IgD-negative memory B cell (primary cell): Measurements from ENCODE around the gene GPR35. TPM values are rescaled to one million over a fixed set of nuclear protein-coding genes. Genes with fewer than 3 reads are reported as not detected.

ENCODE experiments used
- H3K27ac Mint-ChIP-seq, 3 donors: one replicate each; pipeline ENCODE4 v1.8.0; 2020 to 2022; ENCODE audit warnings: mild to moderate bottlenecking in 3 of 3, mixed read lengths in 3 of 3, moderate library complexity in 1 of 3
- H3K27me3 Mint-ChIP-seq: one replicate; pipeline ENCODE4 v1.8.0; 2021; ENCODE audit warnings: mixed read lengths
- H3K36me3 Mint-ChIP-seq: one replicate; pipeline ENCODE4 v1.8.0; 2020; ENCODE audit warnings: mild to moderate bottlenecking, mixed read lengths
- H3K4me1 Mint-ChIP-seq, 3 donors: one replicate each; pipeline ENCODE4 v1.8.0; 2020 to 2022; ENCODE audit warnings: mixed read lengths in 3 of 3, mild to moderate bottlenecking in 1 of 3
- H3K4me3 Mint-ChIP-seq, 4 donors: one replicate each; pipeline ENCODE4 v1.8.0; 2020 to 2022; ENCODE audit warnings: mild to moderate bottlenecking in 4 of 4, mixed read lengths in 4 of 4, moderate library complexity in 3 of 4
- H3K9me3 Mint-ChIP-seq, 3 donors: one replicate each; pipeline ENCODE4 v1.8.0; 2020 to 2021; ENCODE audit warnings: mixed read lengths in 3 of 3, mild to moderate bottlenecking in 1 of 3
- polyA plus RNA-seq: library from polyadenylated mRNA; unstranded; fragments of 300-500 nt; fragmentation: Illumina TruSeq; gene quantifications from one replicate; pipeline ENCODE4 v1.2.3, GENCODE V29; 2021

The GPR35 gene
- polyA plus RNA-seq, 1 donor from 2014 or later, result not detected

DNA sequence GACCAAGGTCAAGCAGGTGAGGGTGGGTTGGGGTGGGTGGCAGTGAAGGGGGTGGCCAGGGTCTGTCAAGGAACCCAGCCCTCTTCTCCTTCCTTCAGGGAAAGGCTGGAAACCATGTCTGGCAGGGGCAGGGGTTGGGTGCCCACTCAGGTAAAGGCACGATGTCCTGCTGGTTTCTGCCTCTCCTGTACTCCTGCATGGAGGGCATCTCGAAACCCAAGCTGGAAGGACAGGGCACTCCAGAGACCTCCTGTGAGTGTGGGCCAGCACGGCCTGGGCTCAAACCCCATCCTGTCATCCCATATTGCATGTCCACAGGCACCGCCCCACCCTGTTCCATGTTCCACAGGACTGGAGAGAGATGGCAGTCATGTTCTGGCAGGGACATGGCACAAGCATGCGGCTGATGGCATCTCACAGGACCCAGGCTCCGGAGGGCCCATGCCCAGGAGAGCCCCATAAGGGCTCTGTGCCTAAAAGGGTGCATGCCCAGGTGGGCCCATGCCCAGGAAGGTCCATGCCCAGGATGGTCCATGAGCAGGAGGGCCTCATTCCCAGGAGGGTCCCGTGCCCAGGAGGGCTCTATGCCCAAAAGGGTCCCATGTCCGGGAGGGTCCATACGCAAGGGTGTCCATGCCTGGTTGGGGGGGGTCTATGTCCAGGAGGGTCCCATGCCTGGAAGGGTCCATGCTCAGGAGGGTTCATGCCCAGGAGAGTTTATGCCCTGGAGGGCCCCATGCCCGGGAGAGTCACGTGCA is 6.4 kb downstream of the GPR35 start:
- peaks cover 7% of the 10 kb centered on the region for H3K36me3 Mint-ChIP-seq
- H3K27me3 Mint-ChIP-seq, result peaks cover 2% of the 10 kb centered on the region
- H3K27ac Mint-ChIP-seq, result no peak overlapping the region
- H3K4me3 Mint-ChIP-seq, result no peak overlapping the region
- peaks cover 0 to 18% (median 17%) of the 10 kb centered on the region in 3 donors for H3K9me3 Mint-ChIP-seq
- H3K4me1 Mint-ChIP-seq, result peaks cover 0 to 2% (median 1%) of the 10 kb centered on the region in 3 donors

DNA sequence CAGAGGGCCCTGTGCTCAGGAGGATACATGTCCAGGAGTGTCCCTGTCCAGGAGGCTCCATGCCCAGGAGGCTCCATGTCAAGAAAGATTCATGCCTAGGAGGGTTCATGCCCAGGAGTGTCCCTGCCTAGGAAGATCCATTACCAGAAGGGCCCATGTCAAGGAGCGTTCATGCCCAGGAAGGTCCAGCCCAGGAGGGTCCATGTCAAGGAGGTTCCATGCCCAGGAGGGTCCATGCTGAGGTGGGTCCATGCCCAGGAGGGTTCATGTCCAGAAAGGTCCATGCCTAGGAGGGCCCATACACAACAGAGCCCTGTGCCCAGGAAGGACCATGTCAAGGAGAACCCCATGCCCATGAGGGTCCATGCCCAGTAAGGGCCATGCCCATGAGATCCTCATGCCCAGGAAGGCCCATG is 7.0 kb downstream of the GPR35 start:
- Mint-ChIP-seq H3K27me3 (peaks cover 2% of the 10 kb centered on the region), H3K27ac (no peak overlapping the region), H3K36me3 (peaks cover 7% of the 10 kb centered on the region), H3K4me1 (peaks cover 0 to under 1% (median 0%) of the 10 kb centered on the region in 3 donors), H3K9me3 (peaks cover 0 to 18% (median 17%) of the 10 kb centered on the region in 3 donors), H3K4me3 (no peak overlapping the region)

DNA sequence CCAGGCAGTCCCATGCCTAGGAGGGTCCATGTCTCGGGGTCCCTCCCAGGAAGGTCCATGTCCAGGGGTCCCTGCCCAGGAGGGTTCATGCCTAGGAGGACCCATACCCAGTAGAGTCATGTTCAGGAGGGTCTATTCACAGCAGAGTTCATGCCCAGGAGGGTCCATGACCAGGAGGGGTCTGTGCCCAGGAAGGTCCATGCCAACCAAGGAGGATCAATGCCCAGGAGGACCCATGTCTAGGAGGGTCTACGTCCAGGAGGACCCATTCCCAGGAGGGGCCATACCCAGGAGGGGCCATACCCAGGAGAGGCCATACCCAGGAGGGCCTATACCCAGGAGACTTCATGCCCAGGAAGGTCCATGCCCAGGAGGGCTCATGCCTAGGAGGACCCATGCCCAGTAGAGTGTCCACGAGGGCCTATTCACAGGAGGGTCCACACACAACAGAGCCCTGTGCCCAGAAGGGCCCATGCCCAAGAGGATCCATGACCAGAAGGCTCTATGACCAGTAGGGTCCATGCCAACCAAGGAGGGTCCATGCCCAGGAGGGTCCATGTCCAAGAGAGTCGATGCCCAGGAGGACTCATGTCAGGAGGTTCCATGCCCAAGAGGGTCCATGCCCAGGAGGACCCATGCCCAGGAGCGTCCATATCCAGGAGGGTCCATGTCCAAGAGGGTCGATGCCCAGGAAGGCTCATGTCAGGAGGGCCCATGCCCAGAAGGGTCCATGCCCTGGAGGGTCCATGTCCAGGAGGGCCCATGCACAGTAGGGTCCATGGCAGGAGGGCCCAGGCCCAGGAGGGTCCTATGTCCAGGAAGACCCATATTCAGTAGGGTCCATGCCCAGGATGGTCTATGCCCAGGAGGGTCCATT is 10.1 kb downstream of the GPR35 start:
- Mint-ChIP-seq H3K4me3 (no peak overlapping the region), H3K36me3 (peaks cover 7% of the 10 kb centered on the region), H3K4me1 (no peaks in the 10 kb centered on the region), H3K9me3 (peaks cover 0 to 19% (median 18%) of the 10 kb centered on the region in 3 donors), H3K27me3 (peaks cover 2% of the 10 kb centered on the region), H3K27ac (no peak overlapping the region)

DNA sequence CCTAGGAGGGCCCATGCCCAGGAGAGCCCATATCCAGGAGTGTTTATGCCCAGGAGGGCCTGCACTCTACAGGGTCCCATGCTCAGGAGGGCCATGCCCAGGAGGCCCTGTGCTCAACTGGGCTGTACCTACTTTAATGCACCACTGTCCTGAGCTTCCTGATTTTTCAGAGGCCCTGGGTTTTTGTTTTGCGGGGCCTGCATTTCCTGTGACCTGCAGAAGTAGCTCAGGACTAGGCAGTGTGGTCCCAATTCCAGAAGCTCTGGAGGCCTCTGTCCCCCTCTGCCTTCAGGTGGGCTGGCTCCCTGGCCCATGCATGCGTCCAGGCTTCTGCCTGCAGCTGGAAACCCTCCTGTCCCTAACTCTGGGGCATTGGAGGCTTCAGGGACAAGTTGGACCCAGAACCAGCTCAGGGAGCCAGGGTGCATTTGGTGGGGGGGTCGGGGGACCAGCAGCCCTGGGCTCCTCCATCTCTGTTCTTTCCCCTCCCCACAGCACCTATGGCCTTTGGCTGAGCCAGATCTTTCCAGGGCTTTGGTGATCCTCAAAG is 10.8 kb downstream of the GPR35 start:
- H3K36me3 Mint-ChIP-seq, result peaks cover 7% of the 10 kb centered on the region
- no peak overlapping the region for H3K4me3 Mint-ChIP-seq
- no peak overlapping the region for H3K27ac Mint-ChIP-seq
- no peaks in the 10 kb centered on the region for H3K4me1 Mint-ChIP-seq
- H3K27me3 Mint-ChIP-seq, result peaks cover 2% of the 10 kb centered on the region
- peaks cover 0 to 19% (median 18%) of the 10 kb centered on the region in 3 donors for H3K9me3 Mint-ChIP-seq

DNA sequence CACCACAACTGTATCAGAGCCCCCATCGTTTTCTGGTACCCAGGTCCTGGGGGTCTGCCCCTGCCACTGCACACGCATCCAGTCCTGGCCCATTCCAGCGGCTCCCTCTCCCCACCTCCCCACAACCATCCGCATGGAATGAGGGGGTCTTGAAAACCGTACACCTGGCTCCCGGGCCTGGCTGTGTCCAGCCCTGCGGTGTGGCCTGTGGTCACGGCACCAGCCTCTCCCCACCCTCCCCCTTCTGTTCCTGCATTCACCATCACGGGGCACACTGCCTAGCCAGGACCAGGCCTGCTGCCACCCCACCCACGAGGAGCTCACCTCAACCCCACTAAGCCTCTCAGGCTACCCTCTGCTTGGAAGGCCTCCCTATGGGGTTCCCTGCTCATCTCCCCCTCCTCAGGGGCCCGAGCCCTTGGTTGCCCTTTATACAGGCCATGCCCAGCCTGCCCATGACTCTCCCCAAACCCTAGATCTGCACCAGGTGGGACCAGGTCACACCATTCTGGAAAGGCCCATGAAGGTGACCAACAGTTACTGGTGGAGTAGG is 11.4 kb downstream of the GPR35 start:
- peaks cover 2% of the 10 kb centered on the region for H3K27me3 Mint-ChIP-seq
- peaks cover 0 to 19% (median 18%) of the 10 kb centered on the region in 3 donors for H3K9me3 Mint-ChIP-seq
- H3K4me1 Mint-ChIP-seq, result no peaks in the 10 kb centered on the region
- H3K36me3 Mint-ChIP-seq, result peaks cover 7% of the 10 kb centered on the region
- no peak overlapping the region for H3K27ac Mint-ChIP-seq
- no peak overlapping the region for H3K4me3 Mint-ChIP-seq

DNA sequence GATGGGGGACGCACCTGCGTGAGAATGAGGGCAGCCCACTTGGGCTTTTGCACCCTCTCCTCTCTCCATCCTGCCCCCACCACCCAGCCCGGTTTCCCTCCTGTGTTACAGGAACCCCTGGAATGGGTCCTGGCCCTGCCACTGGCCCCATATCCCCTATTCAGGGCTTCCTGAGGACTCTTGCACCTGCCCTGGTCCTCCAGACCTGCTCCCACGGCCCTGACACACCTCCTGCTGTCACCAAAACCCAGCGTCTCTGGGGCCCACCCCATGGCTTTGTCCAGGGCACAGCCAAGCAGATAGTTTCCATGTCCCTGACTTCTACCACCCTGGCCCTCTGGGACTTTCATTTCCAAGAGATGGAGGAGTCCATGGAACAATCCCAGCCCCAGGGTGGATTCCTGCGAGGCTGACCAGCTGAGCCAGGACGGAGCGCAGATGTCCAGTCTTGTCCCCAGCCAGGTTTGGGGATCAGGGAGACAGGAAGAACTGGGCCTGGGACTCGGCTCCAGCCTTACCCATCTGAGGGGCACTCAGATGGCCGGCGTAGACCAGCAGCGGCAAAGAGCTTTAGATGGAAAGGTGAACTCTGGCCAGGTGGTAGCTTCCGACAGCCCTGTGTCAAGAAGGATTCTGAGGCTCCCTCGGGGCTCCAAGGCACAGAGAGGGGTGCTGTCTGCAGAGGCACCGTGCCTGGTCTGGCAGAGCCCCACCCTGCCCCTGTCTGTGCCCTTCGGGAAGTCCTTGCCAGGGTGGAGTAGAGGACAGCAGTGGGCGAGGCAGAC is 12.0 kb downstream of the GPR35 start:
- no peaks in the 10 kb centered on the region for H3K4me1 Mint-ChIP-seq
- H3K36me3 Mint-ChIP-seq, result peaks cover 7% of the 10 kb centered on the region
- H3K27ac Mint-ChIP-seq, result no peak overlapping the region
- H3K4me3 Mint-ChIP-seq, result no peak overlapping the region
- H3K9me3 Mint-ChIP-seq, result peaks cover 0 to 19% (median 18%) of the 10 kb centered on the region in 3 donors
- H3K27me3 Mint-ChIP-seq, result peaks cover 2% of the 10 kb centered on the region

DNA sequence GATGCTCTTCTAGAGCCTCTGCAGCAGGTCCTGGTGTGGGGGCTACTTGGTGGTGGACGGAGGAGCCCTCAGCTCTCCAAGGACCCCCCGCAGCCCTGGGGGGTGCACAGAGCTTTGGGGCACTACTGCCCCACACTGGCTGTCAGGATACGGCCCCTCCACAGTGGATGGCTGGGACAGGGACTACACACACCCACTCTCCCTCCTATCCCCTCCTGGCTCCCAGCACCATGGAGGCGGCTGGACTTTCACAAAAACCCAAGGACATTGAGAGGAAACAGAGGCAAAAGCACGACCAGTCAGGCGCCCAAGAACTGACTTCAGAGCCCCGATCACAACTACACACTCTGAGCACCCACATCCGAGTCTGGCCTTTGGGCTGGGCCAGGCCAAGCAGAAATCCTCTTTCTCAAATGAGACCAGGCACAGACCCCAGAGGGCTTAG is 12.6 kb downstream of the GPR35 start:
- H3K4me3 Mint-ChIP-seq, result no peak overlapping the region
- peaks cover 6% of the 10 kb centered on the region for H3K36me3 Mint-ChIP-seq
- no peaks in the 10 kb centered on the region for H3K4me1 Mint-ChIP-seq
- peak overlapping the region in 1 of 3 donors; percentile 16 for H3K27ac Mint-ChIP-seq
- peaks cover 0 to 19% (median 17%) of the 10 kb centered on the region in 3 donors for H3K9me3 Mint-ChIP-seq
- H3K27me3 Mint-ChIP-seq, result peaks cover 2% of the 10 kb centered on the region

DNA sequence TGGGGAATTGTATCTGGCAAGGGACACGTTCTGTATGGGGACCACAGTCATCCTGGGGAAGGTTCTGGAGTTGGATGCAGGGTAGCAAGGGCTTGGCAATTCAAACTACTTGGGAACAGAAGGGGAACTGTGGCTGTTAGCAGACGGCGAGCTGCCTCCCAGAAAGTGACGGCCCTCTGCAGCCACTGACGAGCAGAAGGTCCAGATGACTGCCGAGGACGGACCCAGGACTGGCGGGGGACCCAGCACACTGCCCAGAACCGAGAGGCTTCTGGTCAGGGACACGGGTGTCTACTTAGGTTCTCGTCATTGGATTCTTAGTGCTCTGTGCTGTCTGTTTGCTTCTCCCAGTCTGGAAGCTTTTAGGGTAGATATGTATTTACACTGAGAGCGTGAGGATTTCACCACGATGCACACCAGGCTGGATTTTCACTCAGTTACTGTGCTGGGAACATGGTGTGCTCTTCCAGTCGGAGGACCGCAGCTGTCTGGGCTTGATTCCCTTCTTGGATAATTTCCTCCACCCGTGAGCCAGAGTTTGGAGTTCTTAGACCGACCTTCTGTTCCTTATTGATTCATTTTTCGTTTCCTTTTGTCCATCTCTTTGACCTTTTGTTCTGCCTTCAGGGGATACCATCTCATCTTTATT is 13.4 kb downstream of the GPR35 start:
- Mint-ChIP-seq H3K27ac (peak overlapping the region in 1 of 3 donors; percentile 16), H3K4me1 (no peaks in the 10 kb centered on the region), H3K9me3 (peaks cover 0 to 13% (median 10%) of the 10 kb centered on the region in 3 donors), H3K4me3 (no peak overlapping the region), H3K36me3 (peaks cover 2% of the 10 kb centered on the region), H3K27me3 (peaks cover 2% of the 10 kb centered on the region)

DNA sequence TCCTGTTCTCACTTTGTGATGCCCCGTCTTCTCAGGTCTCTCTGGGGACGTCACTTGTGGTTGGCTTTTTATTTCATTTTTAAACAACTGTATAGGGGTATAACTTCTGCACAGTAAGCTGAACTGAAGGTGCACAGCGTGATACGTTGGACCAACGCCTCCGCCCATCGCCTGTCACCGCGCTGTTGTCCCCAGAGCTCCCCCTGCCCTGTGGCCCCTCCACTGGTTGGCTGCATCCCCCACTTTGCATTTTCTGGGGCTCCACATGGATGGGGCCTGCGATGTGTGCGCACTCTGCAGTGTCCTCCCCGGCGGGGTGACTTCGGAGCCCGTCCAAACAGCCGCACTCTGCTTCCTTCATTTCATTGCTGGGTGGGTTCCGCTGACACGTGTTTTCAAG is 14.3 kb downstream of the GPR35 start:
- Mint-ChIP-seq H3K4me1 (no peaks in the 10 kb centered on the region), H3K4me3 (no peak overlapping the region), H3K27me3 (peaks cover under 1% of the 10 kb centered on the region), H3K9me3 (peaks cover 0 to 6% (median 3%) of the 10 kb centered on the region in 3 donors), H3K27ac (no peak overlapping the region), H3K36me3 (no peaks in the 10 kb centered on the region)

DNA sequence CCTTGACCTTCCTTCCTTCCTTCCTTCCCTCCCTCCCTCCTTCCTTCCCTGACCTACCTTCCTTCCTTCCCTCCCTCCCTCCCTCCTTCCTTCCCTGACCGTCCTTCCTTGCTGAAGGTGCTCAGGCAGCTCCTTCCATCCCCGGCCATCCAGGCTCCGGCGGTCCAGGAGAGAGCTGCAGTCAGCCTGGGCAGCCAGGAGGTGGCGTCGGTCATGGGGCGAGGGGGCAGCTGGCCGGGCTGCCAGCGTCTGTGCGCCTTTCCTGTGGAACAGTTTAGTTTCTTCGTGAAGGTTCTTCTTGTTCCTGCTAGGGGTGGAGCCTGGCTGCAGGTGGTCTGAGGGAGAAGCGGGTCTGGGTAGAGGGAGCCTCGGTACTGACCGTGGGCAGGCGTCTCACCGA is 15.7 kb downstream of the GPR35 start:
- Mint-ChIP-seq H3K4me1 (no peaks in the 10 kb centered on the region), H3K9me3 (peaks cover 0 to 3% (median 0%) of the 10 kb centered on the region in 3 donors), H3K27me3 (no peaks in the 10 kb centered on the region), H3K36me3 (no peaks in the 10 kb centered on the region), H3K4me3 (no peak overlapping the region), H3K27ac (no peak overlapping the region)

DNA sequence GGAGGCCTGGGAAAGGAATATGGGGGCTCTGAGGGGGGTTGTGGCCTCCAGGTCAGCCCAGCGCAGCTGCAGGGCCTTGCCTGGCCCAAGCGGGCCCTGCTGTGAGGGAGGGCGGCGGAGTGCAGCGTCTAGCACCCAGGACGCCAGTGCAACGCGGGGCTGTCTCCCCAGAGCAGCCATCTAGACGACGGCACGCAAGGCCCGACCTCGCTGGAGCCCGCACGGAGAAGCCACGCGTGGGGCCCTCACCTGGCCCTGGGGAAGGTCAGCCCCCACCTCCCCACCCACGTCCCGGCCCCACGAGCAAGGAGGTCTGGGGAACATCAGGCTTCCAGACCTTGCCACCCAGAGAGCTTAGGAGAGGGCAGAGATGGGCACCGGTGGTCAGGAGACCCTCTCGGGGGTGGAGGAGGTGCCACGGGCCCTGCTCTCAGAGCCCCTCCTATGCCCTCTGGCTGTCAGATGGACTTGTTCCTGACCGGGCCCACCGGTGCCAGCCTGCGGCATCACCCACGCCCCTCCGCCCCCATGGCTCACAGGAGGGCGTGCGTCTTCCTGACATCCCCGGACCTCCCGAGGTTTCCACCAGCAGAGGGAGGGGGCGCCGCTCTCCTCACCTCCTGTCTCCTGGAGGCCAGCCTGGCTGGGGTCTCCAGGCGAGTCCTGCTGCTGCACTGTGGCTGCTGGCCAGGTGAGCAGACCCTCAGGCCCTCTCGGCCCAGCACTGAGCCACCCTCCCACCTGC is 17.0 kb downstream of the GPR35 start:
- Mint-ChIP-seq H3K4me3 (no peak overlapping the region), H3K27ac (no peak overlapping the region), H3K9me3 (peaks cover 0 to 3% (median 0%) of the 10 kb centered on the region in 3 donors), H3K4me1 (peaks cover 0 to 2% (median 2%) of the 10 kb centered on the region in 3 donors), H3K27me3 (peaks cover 4% of the 10 kb centered on the region), H3K36me3 (no peaks in the 10 kb centered on the region)

DNA sequence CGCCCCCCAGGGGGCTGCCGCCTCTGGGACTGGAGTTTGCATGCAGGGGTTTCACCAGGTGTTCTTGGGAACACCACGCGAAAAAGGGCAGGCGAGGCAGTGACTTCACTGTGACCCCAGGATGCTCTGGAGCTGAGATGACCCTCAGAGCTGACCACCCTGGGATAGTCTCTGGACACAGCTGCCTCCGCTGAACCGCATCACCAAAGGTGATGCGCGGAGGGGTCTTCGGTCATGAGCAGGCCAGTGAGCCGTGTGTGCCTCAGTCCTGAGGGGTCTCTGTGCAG is 17.5 kb downstream of the GPR35 start:
- no peaks in the 10 kb centered on the region for H3K36me3 Mint-ChIP-seq
- peaks cover 0 to 2% (median 2%) of the 10 kb centered on the region in 3 donors for H3K4me1 Mint-ChIP-seq
- no peak overlapping the region for H3K4me3 Mint-ChIP-seq
- peaks cover 0 to 3% (median 0%) of the 10 kb centered on the region in 3 donors for H3K9me3 Mint-ChIP-seq
- peaks cover 8% of the 10 kb centered on the region for H3K27me3 Mint-ChIP-seq
- no peak overlapping the region for H3K27ac Mint-ChIP-seq

DNA sequence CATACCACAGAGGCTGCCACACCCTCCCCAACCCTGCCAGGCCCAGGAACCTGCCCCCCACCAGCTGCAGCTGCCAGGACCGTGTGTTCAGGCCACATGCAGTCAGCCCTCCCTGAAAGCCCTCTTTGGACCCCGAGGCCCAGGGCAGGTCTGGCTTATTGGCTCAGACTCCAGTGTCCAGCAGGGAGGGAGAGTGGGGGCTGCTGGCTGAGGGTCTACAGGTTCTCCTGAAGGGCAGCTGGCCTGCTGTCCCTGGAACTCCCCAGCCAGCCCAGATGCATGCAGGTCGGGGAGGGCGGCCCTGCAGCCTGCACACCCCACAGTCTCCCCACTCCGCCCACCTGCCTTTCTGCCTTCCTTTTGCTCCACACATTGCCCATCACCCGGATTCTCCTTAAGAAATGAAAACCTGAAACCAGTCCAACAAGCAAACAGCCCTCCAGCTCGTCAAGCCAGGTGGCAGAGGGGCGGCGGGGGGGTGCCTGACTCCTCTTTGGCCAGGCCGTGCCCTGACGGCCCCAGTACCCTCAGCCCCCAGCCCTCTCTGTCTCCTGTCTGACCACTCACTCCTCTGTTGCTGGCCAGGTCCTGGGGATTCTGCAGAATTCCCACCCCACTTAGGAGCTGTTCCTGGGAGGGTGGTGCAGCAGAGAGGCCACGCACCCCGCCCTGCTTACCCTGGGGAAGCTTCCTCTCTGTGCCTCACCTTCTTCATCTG is 18.0 kb downstream of the GPR35 start:
- Mint-ChIP-seq H3K9me3 (peaks cover 0 to under 1% (median 0%) of the 10 kb centered on the region in 3 donors), H3K36me3 (no peaks in the 10 kb centered on the region), H3K4me3 (no peak overlapping the region), H3K27ac (no peak overlapping the region), H3K4me1 (peaks cover 0 to 2% (median 2%) of the 10 kb centered on the region in 3 donors), H3K27me3 (peaks cover 12% of the 10 kb centered on the region)
